Measurements from ENCODE around the gene C5AR2.

The C5AR2 gene

GRCh38 chr19:47315125-47315821, 16.7 kb upstream of the C5AR2 start:
- no peak for TF ChIP-seq CTCF (IDR thresholded peaks at IDR 0.05)

- TF ChIP-seq CTCF (IDR thresholded peaks at IDR 0.05), result no peak
Observed at GRCh38 chr19:47316513-47316912, 15.5 kb upstream of the C5AR2 start.

- TF ChIP-seq CTCF (IDR thresholded peaks at IDR 0.05), result no peak
Observed at GRCh38 chr19:47319923-47320871, 11.8 kb upstream of the C5AR2 start.

GRCh38 chr19:47321630-47322029, 10.3 kb upstream of the C5AR2 start:
- no peak for TF ChIP-seq CTCF (IDR thresholded peaks at IDR 0.05)

- TF ChIP-seq CTCF (IDR thresholded peaks at IDR 0.05), result no peak
Observed at GRCh38 chr19:47322058-47322457, 9.9 kb upstream of the C5AR2 start.

- TF ChIP-seq CTCF (IDR thresholded peaks at IDR 0.05), result no peak
Observed at GRCh38 chr19:47323409-47323808, 8.6 kb upstream of the C5AR2 start.

GRCh38 chr19:47323872-47324271, 8.1 kb upstream of the C5AR2 start:
- no peak for TF ChIP-seq CTCF (IDR thresholded peaks at IDR 0.05)

Data from LNCAP (cell line).